GM18870 (cell line): Measurements from ENCODE around the gene ATR.
"Not testable (repeated sequence)": the region's sequence is repeated elsewhere in the genome, so short reads cannot be mapped to it uniquely, and the experiment has no call there.

Source experiments
- ATAC-seq: cut with Tn5 transposase; IDR thresholded peaks from one replicate; pipeline ENCODE4 v1.9.1; 2021; ENCODE audit warnings: moderate library complexity; ENCODE audit not compliant: unreplicated experiment

Gene ATR

GRCh38 chr3:142595581-142595950, 17.0 kb upstream of the ATR start:
- no peak for ATAC-seq

- ATAC-seq, result no peak
These were observed 16.6 kb upstream of the ATR start for GRCh38 chr3:142595141-142595540.

GRCh38 chr3:142592268-142592667, 13.7 kb upstream of the ATR start:
- ATAC-seq, result not testable (repeated sequence)

- no peak for ATAC-seq
These were observed 10.2 kb upstream of the ATR start for GRCh38 chr3:142588703-142589102.

- peak; percentile 48 for ATAC-seq
These were observed 8.4 kb upstream of the ATR start for GRCh38 chr3:142586803-142587406.

- ATAC-seq, result not testable (repeated sequence)
These were observed 2.5 kb upstream of the ATR start for GRCh38 chr3:142581070-142581469.

- no peak for ATAC-seq
These were observed 1.5 kb upstream of the ATR start for GRCh38 chr3:142580061-142580423.

GRCh38 chr3:142577696-142578328, 721 bp downstream of the ATR start:
- ATAC-seq, result no peak

- ATAC-seq, result no peak
These were observed 1.7 kb downstream of the ATR start for GRCh38 chr3:142576792-142577191.

- ATAC-seq, result no peak
These were observed 3.9 kb downstream of the ATR start for GRCh38 chr3:142574665-142575064.

- not testable (repeated sequence) for ATAC-seq
These were observed 4.3 kb downstream of the ATR start for GRCh38 chr3:142574223-142574622.

GRCh38 chr3:142569422-142569821, 9.1 kb downstream of the ATR start:
- not testable (repeated sequence) for ATAC-seq

- ATAC-seq, result no peak
These were observed 10.0 kb downstream of the ATR start for GRCh38 chr3:142568393-142569017.

GRCh38 chr3:142566096-142566495, 12.4 kb downstream of the ATR start:
- no peak for ATAC-seq

GRCh38 chr3:142563496-142563997, 15.0 kb downstream of the ATR start:
- ATAC-seq, result no peak

- ATAC-seq, result no peak
These were observed 18.4 kb downstream of the ATR start for GRCh38 chr3:142560118-142560517.

GRCh38 chr3:142553741-142554140, 24.8 kb downstream of the ATR start:
- ATAC-seq, result no peak

- not testable (repeated sequence) for ATAC-seq
These were observed 26.0 kb downstream of the ATR start for GRCh38 chr3:142552579-142552978.

- ATAC-seq, result no peak
These were observed 28.5 kb downstream of the ATR start for GRCh38 chr3:142549986-142550385.

- no peak for ATAC-seq
These were observed 35.2 kb downstream of the ATR start for GRCh38 chr3:142543307-142543706.

GRCh38 chr3:142542054-142542453, 36.5 kb downstream of the ATR start:
- no peak for ATAC-seq

- no peak for ATAC-seq
These were observed 42.0 kb downstream of the ATR start for GRCh38 chr3:142536519-142536918.
